H54 (cell line): ENCODE results near the gene NAT8.
A peak's percentile ranks its signal among the peaks of the same experiment; 100 is the strongest.
"Not testable (repeated sequence)": the region's sequence is repeated elsewhere in the genome, so short reads cannot be mapped to it uniquely, and the experiment has no call there.

Experiments used
- DNase-seq: peaks from one replicate; pipeline ENCODE4 v3.0.0; 2011; ENCODE audit warnings: low spot score, mixed read lengths; ENCODE audit not compliant: insufficient read length
- FAIRE-seq: peaks from 3 replicates; lab custom pipeline; 2011; peaks lifted over from hg19 to GRCh38; lab: Jason Lieb, UNC
- POLR2A ChIP-seq: IDR thresholded peaks from 2 replicates; pipeline ENCODE4 v1.6.1; 2011; ENCODE audit warnings: low read depth, mild to moderate bottlenecking, low read length

Gene NAT8

GRCh38 chr2:73652348-73652747, 10.1 kb upstream of the NAT8 start:
- TF ChIP-seq POLR2A: no peak
- no peak for FAIRE-seq
- DNase-seq: no peak

DNA sequence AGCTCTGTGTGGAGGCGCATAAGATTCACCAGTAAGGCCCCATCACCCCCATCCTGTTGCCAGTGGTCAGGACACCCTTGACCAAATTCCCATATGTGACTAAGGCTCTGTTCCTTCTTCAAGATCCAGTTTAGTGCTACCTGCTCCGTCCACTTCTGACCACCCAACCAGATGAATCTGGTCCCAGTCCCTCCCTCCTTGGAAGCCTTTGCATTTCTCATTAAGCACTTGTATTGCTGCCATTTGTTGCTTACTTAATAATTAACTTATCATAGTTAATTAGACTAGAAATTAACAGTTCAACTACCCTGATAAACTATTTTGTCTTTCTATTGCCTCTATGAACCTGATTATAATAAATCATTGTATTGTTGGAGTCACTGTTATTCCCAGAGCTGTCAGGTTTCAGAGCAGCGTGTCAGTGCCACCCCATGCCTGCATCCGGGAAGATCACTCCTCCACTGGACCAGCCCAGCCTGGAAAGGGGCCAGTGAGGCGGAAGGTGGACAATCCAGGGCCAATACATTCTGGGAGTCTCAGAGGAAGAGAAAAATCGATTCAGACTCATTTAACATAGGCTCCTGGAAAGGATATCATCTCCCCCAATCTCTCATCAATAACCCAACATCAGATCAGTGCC, 9.5 kb upstream of the NAT8 start:
- TF ChIP-seq POLR2A: no peak
- no peak for DNase-seq
- FAIRE-seq: no peak

DNA sequence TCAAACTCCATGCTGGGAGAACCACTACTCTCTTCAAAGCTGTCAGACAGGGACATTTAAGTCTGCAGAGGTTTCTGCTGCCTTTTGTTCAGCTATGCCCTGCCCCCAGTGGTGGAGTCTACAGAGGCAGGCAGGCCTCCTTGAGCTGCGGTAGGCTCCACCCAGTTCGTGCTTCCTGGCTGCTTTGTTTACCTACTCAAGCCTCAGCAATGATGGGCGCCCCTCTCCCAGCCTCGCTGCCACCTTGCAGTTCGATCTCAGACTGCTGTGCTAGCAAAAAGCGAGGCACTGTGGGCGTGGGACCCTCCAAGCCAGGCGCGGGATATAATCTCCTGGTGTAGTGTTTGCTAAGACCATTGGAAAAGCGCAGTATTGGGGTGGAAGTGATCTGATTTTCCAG, 5.5 kb upstream of the NAT8 start:
- FAIRE-seq: not testable (repeated sequence)

DNA sequence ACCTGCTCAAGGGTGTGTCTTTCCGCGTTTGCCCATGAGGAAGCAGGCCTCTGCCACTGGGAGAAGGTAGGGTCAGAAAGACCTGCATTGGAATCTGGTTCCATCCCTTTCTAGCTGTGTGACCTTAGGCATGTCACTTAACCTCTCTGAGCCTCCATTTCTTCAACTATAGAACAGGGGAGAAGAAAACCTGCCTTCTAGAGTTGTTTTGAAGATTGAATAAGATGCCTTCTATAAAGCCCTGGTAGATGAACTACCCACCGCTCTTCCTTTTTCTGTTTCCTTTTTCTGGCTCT, 507 bp downstream of the NAT8 start:
- no peak for TF ChIP-seq POLR2A
- FAIRE-seq: no peak
- no peak for DNase-seq

More for the DNA sequence above, 5.5 kb upstream of the NAT8 start:
- not testable (repeated sequence) for DNase-seq

- FAIRE-seq (no peak), DNase-seq (no peak)
- no peak for TF ChIP-seq POLR2A
These were observed 1.1 kb downstream of the NAT8 start for GRCh38 chr2:73640946-73641766.

- TF ChIP-seq POLR2A: no peak
- DNase-seq: no peak
- FAIRE-seq: no peak
These were observed 1.7 kb downstream of the NAT8 start for GRCh38 chr2:73640511-73640911.

DNA sequence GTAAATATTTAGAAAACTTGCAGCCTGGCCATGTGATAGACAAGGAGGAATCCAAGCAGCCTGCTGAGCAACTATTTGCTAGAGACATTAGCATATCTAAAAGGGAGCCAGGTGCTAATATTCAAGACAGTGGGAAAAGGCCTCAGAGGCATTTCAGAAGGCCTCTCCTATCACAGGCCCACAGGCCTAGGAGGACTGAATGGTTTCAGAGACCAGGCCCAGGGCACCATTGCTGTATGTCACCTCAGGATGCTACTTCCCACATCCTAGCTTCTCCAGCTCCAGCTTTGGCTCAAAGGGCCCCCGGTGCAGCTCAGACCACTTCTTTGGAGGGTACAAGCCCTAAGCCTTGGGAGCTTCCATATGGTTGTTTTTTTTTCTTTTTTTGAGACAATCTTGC, 3.8 kb downstream of the NAT8 start:
- FAIRE-seq: no peak
- TF ChIP-seq POLR2A: no peak
- DNase-seq: no peak

- not testable (repeated sequence) for DNase-seq, FAIRE-seq
These were observed 5.2 kb downstream of the NAT8 start for GRCh38 chr2:73636977-73637376.

DNA sequence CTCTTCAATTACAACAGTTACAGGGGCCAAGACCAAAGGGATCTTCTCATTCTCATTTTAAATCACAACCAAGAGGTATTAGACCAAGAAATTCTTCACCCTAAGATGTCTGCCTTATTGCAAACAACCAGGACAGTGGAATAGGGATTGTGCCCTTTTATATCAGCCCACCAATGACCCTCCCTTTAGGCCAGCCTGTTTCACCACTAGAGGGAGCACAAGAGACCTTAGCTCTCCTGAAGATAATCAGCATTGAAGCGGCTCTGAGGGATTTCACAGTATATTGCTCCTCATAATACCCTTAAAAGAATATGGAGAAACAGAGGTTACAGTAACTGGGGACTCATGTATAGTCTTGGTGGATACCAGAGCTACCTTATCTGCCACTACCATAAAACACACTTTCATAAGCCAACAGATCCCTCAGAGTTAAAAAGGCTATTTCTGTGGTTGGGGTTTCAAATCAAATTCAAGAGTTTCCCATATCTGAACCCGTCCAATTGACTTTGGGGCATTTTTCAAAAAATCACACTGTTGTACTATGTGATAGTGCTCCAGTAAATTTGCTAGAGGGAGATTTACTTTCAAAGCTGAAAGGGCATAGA, 11.5 kb downstream of the NAT8 start:
- FAIRE-seq: peak; percentile 87
- not testable (repeated sequence) for DNase-seq

DNA sequence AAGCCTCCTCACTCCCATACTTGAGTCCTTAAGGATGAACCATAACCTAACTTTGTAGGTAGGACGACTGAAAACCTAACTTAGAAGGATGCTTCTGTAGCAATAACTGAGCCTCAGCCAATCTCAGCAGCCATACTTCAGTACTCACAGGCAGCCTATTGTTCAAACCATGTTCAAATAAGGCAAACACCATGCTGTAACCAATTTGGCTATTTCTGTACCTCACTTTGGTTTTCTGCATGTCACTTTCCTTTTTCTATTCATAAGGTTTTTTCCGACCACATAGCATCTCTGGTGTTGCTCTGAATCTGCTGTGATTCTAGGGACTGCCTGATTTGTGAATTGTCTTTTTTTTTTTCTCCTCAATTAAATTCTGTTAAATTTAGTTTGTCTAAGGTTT, 13.7 kb downstream of the NAT8 start:
- not testable (repeated sequence) for DNase-seq, FAIRE-seq

DNA sequence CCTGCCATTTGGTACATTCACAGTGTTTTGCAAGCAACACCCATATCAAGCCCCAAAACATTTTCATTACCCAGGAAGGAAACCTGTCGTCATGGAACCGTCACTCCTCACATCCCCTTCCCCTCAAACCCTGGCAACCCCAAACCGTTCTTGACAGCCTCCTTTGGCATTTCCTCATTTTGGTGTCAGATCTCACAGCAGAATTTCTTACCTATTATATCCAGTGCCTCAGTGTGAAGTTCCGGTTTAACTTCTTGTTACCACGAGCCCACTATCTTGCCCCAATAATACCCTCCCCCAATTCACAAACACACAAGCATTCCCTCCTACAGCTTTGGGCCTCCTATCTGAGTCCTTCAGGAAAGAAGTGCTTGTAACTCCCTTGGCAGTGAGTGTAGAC, 16.0 kb downstream of the NAT8 start:
- DNase-seq, FAIRE-seq: not testable (repeated sequence)

DNA sequence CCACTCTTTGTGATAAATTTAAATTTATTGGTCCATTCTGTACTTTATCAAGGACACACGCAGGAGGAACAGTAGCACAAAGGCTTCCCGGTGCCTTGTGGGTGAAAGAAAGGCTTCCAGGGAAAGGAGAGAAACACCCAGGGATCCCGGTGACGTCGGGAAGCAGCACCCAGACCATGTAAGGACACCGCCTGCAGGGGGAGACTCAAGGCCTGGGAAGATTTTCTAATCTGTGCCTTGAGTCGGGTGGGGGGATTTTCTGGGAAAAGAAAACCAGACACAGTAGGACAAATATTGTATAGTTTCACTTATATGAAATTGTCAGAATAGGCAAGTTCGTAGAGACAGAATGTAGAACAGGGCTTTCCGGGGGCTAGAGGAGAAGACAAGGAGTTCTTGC, 17.6 kb downstream of the NAT8 start:
- not testable (repeated sequence) for DNase-seq, FAIRE-seq

DNA sequence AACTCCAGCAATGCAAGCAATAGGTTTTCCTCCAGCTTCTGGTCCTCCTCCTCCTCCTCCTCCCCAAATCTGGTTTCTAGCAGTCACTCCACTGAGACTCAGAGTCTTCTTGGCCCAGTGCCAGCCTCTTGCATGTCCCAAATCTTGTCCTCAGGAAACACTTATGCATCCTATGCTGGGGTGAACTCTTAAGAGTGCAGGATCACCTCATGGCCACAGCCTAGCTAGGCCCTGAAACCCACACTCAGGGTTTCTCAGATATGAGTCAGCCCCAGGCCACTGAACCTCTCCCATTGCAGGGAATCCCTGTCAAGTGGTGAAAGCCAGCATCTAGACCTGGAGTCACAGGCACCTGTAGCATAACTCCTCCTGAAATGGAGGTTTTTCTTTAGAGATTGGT, 18.2 kb downstream of the NAT8 start:
- DNase-seq: not testable (repeated sequence)
- peak; percentile 38 for FAIRE-seq

- not testable (repeated sequence) for DNase-seq, FAIRE-seq
These were observed 22.3 kb downstream of the NAT8 start for GRCh38 chr2:73619925-73620324.

DNA sequence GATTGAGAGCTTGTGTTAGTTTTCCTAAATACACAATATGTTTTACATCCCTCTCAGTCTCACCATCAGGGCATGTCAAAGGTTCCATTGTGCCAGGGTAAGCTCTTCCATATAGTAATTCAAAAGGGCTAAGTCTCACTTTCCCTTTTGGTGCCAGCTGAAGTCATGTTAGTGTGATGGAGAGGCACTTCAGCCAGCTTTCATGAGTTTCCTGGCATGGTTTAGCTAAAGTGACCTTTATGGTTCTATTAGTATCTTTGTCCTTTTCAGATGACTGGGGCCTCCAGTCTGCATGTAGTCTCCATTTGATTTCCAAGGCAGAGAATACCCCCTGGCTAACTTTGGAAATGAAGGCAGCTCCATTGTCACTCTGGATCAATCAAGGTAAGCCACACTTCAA, 27.2 kb downstream of the NAT8 start:
- FAIRE-seq (no peak), DNase-seq (no peak)
- no peak for TF ChIP-seq POLR2A
